Fibroblast of peridontal ligament (primary cell): Measurements from ENCODE around the gene HAO2.

Source experiments
- DNase-seq: peaks from one replicate; pipeline ENCODE4 v3.0.0-alpha.2; 2010; ENCODE audit errors: extremely low read depth

HAO2 gene

DNA sequence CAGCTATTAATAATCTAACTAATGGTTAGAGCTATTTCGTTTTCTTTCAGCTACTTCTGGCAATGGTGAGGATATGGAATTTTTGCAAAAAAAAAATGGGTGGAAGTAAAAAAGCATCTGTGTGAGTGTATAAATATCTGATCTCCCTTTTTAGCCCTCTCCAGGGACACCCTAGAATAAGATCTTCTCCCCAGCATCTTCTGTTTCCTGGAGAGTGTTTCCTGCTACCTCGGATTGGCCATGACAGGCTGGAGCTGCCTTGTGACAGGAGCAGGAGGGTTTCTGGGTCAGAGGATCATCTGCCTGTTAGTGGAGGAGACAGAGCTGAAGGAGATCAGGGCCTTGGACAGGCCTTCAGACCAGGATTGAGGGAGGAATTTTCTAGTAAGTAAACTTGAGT is 70.2 kb downstream of the HAO2 start:
- DNase-seq = no peak

DNA sequence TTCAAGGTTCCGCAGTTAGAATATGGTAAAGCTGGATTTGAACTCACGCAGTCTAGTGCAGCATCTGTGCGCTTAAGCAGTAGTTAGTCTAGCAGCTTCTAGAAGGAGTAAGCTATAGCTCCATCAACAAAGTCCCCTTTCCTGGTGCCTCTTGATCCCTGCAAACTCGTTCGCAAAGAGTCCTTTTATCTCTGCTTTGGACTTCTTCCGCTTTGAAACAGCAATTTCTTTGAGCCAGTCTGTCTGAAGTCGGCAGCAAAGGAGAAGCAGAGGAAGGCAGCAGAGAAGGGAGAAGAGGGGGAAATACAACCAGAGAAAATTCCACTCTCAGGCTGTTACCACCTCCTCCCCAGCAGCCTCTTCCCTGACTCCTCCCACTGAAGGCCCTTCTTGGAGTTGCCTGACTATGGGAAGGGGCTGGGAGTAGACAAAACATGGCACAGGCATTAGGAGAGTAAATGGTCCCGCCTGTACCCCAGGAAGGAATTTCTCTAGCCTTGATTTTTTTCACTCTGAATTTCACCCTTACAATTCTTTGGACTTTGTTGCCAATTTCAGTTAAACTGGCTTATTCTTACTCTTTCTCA is 72.2 kb downstream of the HAO2 start:
- DNase-seq = no peak

DNA sequence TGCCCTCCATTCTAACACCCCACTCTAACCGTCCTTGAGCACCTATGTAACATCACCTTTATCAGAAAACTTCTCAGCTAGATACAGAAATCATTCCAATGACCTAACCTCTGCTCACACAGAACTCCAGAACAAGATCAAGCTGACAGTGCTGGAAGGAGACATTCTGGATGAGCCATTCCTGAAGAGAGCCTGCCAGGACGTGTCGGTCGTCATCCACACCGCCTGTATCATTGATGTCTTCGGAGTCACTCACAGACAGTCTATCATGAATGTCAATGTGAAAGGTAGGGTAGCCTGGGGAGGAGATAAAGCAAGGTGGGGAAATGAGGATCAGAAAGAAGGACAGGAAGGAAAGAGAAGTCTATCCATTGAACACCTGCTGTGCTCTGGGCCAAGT is 74.2 kb downstream of the HAO2 start:
- no peak for DNase-seq
